GM19351 (cell line): Measurements from ENCODE around the gene CSF2RB.

Source experiments
- ATAC-seq: cut with Tn5 transposase; IDR thresholded peaks from one replicate; pipeline ENCODE4 v1.9.1; 2021; ENCODE audit warnings: mild to moderate bottlenecking, moderate library complexity; ENCODE audit not compliant: unreplicated experiment

The CSF2RB gene

GRCh38 chr22:36934418-36935312 is 21.2 kb downstream of the CSF2RB start:
- no peak for ATAC-seq

GRCh38 chr22:36935313-36935610 is 21.8 kb downstream of the CSF2RB start:
- no peak for ATAC-seq

- ATAC-seq, result no peak
Observed at GRCh38 chr22:36935694-36936093, 22.3 kb downstream of the CSF2RB start.

GRCh38 chr22:36936362-36937116 is 23.1 kb downstream of the CSF2RB start:
- ATAC-seq, result no peak

- no peak for ATAC-seq
Observed at GRCh38 chr22:36937319-36938027, 24.0 kb downstream of the CSF2RB start.

- ATAC-seq, result no peak
Observed at GRCh38 chr22:36938028-36938425, 24.6 kb downstream of the CSF2RB start.

- ATAC-seq, result no peak
Observed at GRCh38 chr22:36938886-36939285, 25.5 kb downstream of the CSF2RB start.

- no peak for ATAC-seq
Observed at GRCh38 chr22:36940676-36941075, 27.2 kb downstream of the CSF2RB start.

- ATAC-seq, result no peak
Observed at GRCh38 chr22:36942556-36942955, 29.1 kb downstream of the CSF2RB start.

GRCh38 chr22:36946421-36947158 is 33.2 kb downstream of the CSF2RB start:
- ATAC-seq, result no peak

GRCh38 chr22:36948273-36949225 is 35.1 kb downstream of the CSF2RB start:
- ATAC-seq, result no peak

- no peak for ATAC-seq
Observed at GRCh38 chr22:36950797-36951590, 37.6 kb downstream of the CSF2RB start.

GRCh38 chr22:36951746-36952145 is 38.3 kb downstream of the CSF2RB start:
- no peak for ATAC-seq

- no peak for ATAC-seq
Observed at GRCh38 chr22:36953239-36954080, 40.0 kb downstream of the CSF2RB start.

- no peak for ATAC-seq
Observed at GRCh38 chr22:36954251-36955014, 41.0 kb downstream of the CSF2RB start.

- ATAC-seq, result no peak
Observed at GRCh38 chr22:36955691-36956090, 42.3 kb downstream of the CSF2RB start.

- no peak for ATAC-seq
Observed at GRCh38 chr22:36958366-36958765, 44.9 kb downstream of the CSF2RB start.
